Osteocyte (in vitro differentiated cells): ENCODE data around the gene CLCNKA. TPM values are rescaled to one million over a fixed set of nuclear protein-coding genes. Genes with fewer than 3 reads are reported as not detected.

ENCODE experiments used
- DNase-seq: peaks from one replicate; pipeline ENCODE4 v3.0.0; 2021; ENCODE audit warnings: mixed read lengths; ENCODE audit not compliant: unreplicated experiment; ENCODE audit errors: extremely low spot score
- H3K27ac Mint-ChIP-seq: one replicate; pipeline ENCODE4 v1.8.0; 2021; ENCODE audit warnings: mild to moderate bottlenecking, mixed read lengths; ENCODE audit not compliant: unreplicated experiment
- H3K27me3 Mint-ChIP-seq: one replicate; pipeline ENCODE4 v1.8.0; 2021; ENCODE audit warnings: mixed read lengths; ENCODE audit not compliant: unreplicated experiment
- H3K36me3 Mint-ChIP-seq: one replicate; pipeline ENCODE4 v1.8.0; 2021; ENCODE audit warnings: mixed read lengths; ENCODE audit not compliant: unreplicated experiment
- H3K4me1 Mint-ChIP-seq: one replicate; pipeline ENCODE4 v1.8.0; 2021; ENCODE audit warnings: mixed read lengths; ENCODE audit not compliant: unreplicated experiment
- H3K4me3 Mint-ChIP-seq: one replicate; pipeline ENCODE4 v1.8.0; 2021; ENCODE audit warnings: mild to moderate bottlenecking, moderate library complexity, mixed read lengths; ENCODE audit not compliant: unreplicated experiment
- H3K9me3 Mint-ChIP-seq: one replicate; pipeline ENCODE4 v1.8.0; 2021; ENCODE audit warnings: mixed read lengths; ENCODE audit not compliant: unreplicated experiment
- CTCF ChIP-seq: fragments of 200-600 bp; sonication (generic); IDR thresholded peaks from 2 replicates; pipeline ENCODE4 v1.5.0; 2021; ENCODE audit warnings: antibody characterized with exemption, mild to moderate bottlenecking, moderate library complexity
- total RNA-seq: library from RNA; stranded (reverse); gene quantifications from 2 replicates; pipeline ENCODE4 v1.2.1, GENCODE V29; 2021

The CLCNKA gene
- total RNA-seq, 1 donor from 2014 or later: not detected

GRCh38 chr1:16014509-16015482 lies 7.0 kb upstream of the CLCNKA start:
- peak overlapping the region; percentile 38 for H3K27ac Mint-ChIP-seq
- no peaks in the 10 kb centered on the region for H3K27me3 Mint-ChIP-seq
- H3K36me3 Mint-ChIP-seq: no peaks in the 10 kb centered on the region
- H3K4me3 Mint-ChIP-seq: no peak overlapping the region
- no peak for DNase-seq
- no peaks in the 10 kb centered on the region for H3K9me3 Mint-ChIP-seq
- peaks cover 62% of the 10 kb centered on the region for H3K4me1 Mint-ChIP-seq
- no peak for TF ChIP-seq CTCF

DNA sequence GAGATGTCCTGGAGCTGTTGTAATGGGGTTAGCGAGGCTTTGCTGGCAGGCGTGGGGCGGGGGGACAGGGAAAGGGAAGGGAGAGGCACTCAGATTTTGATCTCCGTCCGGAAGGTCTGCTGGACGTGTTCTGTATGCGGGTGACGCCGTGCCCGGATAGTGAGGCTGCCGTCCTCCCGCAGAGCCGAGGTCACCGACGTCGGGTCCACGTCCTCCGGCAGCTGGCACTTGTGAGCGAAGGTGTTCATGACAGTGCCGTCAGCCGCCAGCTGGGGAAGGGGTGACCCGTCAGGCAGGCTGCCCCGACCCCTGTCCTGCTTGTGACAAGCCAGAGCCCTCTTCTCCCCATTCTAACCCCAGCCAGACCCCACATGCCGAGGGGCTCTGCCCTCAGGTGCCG lies 6.3 kb upstream of the CLCNKA start:
- Mint-ChIP-seq H3K36me3 (no peaks in the 10 kb centered on the region), H3K4me1 (peaks cover 68% of the 10 kb centered on the region), H3K27ac (no peak overlapping the region), H3K27me3 (no peaks in the 10 kb centered on the region), H3K9me3 (no peaks in the 10 kb centered on the region), H3K4me3 (no peak overlapping the region)
- no peak for DNase-seq
- no peak for TF ChIP-seq CTCF

DNA sequence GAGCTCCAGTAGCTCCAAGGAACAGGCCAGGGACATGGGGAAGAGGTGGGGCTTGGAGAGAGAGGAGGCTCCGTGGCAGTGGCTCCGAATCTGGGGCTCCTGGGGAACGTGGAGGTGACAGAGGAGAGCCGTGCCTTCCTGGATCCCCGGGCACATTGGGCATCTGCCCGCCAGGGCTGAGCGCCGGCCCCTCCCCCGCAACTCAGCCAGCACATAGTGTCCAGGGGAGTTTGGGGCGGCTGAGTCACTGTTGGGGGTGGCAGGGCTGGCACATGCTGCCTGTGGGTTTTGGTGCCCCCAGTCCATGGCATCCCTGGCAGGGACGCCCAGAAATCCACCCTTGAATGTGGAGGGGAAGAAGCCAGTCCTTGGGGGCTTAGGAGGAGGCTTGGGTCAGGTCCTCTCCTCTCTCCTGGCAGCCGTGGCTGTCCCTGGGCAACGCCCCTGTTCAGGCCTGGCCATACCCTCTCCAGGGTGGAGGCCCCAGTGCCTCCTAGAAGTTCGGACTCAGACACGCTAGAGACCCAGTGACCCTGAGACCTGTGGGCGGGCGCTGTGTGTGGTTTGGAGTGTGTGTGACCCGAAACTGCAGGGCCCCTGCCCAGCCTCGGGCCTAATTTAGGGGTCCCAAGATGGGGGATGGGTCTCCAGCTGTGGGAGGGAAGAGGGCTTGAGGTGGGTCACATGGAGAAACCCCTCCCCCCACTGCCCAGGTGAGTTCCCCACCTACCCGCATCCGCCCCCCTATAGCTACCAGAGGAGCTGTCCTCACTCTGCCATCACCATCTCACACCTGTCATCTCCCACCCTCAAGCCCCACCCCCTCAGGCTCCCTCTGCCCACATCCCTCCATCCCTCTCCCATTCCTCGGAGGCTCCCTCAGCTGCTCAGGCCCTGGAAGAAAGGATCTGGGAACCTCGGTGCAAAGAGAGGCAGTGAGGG lies 5.6 kb upstream of the CLCNKA start:
- no peak for DNase-seq
- Mint-ChIP-seq H3K27ac (no peak overlapping the region), H3K4me1 (peaks cover 69% of the 10 kb centered on the region), H3K4me3 (no peak overlapping the region), H3K27me3 (no peaks in the 10 kb centered on the region), H3K36me3 (no peaks in the 10 kb centered on the region), H3K9me3 (no peaks in the 10 kb centered on the region)
- no peak for TF ChIP-seq CTCF

- no peaks in the 10 kb centered on the region for H3K27me3 Mint-ChIP-seq
- H3K4me1 Mint-ChIP-seq: peaks cover 69% of the 10 kb centered on the region
- no peak overlapping the region for H3K27ac Mint-ChIP-seq
- H3K4me3 Mint-ChIP-seq: no peak overlapping the region
- no peak for TF ChIP-seq CTCF
- no peaks in the 10 kb centered on the region for H3K36me3 Mint-ChIP-seq
- DNase-seq: no peak
- no peaks in the 10 kb centered on the region for H3K9me3 Mint-ChIP-seq
Observed at GRCh38 chr1:16017076-16017460, 4.8 kb upstream of the CLCNKA start.
